ENCODE data around the gene NTMT1. TPM values are rescaled to one million over a fixed set of nuclear protein-coding genes. Genes with fewer than 3 reads are reported as not detected.
"Not testable (repeated sequence)": the region's sequence is repeated elsewhere in the genome, so short reads cannot be mapped to it uniquely, and the experiment has no call there.

Gene NTMT1
- total RNA-seq, 2 donors from 2014 or later = 27.0 to 27.8 TPM

DNA sequence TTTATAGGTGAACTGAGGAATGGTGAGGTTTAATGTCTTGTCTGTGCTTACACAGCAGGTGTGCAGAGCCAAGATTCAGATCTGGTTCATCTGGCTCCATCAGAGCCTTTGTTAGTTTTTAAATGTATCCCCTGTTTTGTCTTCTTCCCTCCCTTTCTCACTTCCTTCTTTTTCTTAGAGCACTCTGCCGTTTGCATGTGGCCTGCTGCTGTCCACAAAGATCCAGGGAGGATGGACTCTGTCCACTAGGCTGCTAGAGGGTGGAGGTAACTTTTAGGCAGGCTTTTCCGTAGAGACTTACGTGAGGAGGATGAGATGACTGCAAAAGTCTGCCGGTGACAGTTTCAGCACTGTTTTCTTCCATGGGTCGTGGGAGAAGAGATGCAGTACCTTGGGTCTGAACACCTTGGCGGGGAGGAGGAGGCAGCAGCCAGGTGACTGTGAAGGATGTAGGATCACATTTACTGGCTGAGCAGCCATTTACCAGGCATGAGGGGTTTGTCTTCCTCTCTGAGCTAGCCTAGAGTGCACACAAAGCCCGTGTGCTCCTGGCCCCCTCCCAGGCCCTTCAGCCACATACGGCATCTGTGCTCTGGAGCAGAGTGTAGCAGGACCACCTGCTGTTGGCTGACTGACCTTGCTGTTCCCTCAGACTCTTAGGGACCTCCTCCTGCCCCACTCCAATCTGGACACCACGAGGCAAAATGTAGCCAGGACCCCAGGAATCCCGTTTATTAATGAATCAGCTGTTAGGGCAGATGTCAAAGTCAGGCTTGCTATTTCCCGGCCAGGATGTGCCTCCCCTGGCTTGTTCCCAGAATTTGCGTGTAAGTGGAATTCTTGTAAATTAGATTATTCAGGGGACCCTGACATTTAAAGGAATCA, 1.8 kb downstream of the NTMT1 start:
- Mint-ChIP-seq H3K4me3 (peak overlapping the region; percentile 96), H3K36me3 (ENCODE audit: low read depth) (peaks cover 3% of the 10 kb centered on the region), H3K4me1 (peaks cover 47% of the 10 kb centered on the region), H3K27ac (peak overlapping the region; percentile 98), H3K27me3 (peaks cover 7% of the 10 kb centered on the region)
- DNase-seq (no peak), ATAC-seq (no peak)
- H3K9me3 ChIP-seq (ENCODE audit: control insufficient read depth, low read length, poor library complexity, severe bottlenecking) = no peaks in the 10 kb centered on the region

DNA sequence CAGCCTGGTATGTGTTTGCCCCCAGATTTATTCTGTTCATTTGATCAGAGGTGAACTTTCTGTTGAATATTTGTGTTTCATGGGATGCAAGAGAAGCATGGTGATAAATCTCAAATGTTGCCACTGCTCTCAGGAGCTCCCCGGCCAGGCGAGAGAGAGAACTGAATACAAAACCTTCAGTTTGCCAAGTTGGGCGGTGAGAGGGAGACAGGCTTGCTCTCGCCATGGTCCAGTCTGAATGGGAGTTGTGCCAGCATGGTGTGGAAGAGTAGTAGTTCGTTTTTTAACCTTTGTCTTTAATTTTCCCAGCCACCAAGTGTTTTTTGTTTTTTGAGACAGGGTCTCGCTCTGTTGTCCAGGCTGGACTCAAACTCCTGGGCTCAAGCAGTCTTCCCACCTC, 2.7 kb downstream of the NTMT1 start:
- peaks cover 3% of the 10 kb centered on the region for H3K36me3 Mint-ChIP-seq (ENCODE audit: low read depth)

DNA sequence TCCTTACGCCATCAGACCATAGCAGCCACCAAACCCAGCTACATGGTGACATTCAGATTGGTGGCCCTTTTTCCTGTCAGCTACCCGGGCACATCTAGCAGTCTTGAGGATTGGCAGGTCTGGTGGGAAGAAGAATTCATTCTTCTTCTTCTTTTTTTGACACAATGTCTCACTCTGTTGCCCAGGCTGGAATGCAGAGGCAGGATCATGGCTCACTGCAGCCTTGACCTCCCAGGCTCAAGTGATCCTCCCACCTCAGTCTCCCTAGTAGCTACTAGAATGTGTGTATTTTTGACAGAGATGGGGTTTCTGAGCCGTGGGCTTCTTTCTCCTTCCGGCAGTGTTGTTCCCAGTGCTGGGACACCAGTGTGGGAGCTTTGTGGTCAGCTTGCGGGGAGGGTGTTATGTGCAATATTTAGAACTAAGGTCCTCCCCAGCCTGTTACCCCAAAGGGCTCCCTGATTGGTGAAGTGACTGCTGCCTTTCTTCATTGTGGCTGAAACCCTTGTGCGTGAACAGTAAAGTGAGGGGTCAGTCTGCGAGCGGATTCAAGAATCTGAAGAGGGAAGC, 3.4 kb downstream of the NTMT1 start:
- H3K27me3 Mint-ChIP-seq = no peaks in the 10 kb centered on the region
- DNase-seq (no peak), ATAC-seq (no peak)
- no peak overlapping the region for H3K4me3 Mint-ChIP-seq
- H3K36me3 Mint-ChIP-seq (ENCODE audit: low read depth) = peaks cover 3% of the 10 kb centered on the region
- H3K9me3 ChIP-seq (ENCODE audit: control insufficient read depth, low read length, poor library complexity, severe bottlenecking) = no peaks in the 10 kb centered on the region
- peaks cover 42% of the 10 kb centered on the region for H3K4me1 Mint-ChIP-seq
- peak overlapping the region; percentile 86 for H3K27ac Mint-ChIP-seq

More for the DNA sequence above, 2.7 kb downstream of the NTMT1 start:
- no peak for ATAC-seq
- H3K27ac Mint-ChIP-seq = peak overlapping the region; percentile 6
- H3K4me3 Mint-ChIP-seq = peak overlapping the region; percentile 28
- H3K27me3 Mint-ChIP-seq = no peaks in the 10 kb centered on the region
- DNase-seq = no peak
- no peaks in the 10 kb centered on the region for H3K9me3 ChIP-seq (ENCODE audit: control insufficient read depth, low read length, poor library complexity, severe bottlenecking)
- peaks cover 47% of the 10 kb centered on the region for H3K4me1 Mint-ChIP-seq

DNA sequence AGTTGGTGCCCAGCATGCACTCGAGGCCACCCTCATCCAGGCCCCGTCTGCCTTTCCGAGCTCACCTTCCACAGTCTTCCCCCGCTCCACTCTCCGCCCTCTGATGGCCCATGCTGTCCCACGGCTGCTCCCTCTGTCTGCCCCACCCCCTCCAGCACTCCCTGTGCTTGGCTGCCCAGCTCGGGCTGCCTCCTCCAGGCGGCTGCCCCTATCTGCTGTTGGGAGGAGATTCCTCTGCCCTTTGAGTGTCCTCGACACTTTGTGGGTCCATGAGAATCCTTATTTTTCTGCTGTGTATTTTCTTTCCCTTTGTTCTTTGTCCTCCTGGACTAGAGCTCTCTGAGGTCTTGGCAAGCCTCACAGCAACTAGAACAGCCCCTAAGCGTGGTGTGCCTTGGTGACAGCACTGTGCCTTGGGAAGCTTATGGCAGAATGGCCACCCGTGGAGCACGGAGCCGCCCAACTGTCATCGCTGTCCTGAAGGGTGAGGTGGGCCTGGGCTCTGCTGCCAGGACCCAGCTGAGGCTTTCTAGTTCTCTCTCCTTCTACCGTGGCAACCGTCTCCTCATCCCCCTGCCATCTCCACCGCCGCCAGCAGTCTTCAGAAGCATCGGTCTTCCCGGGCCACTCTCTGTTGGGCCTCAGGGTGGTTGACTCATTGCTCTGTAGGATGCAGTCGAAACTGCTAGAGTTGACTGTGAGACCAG, 5.2 kb downstream of the NTMT1 start:
- Mint-ChIP-seq H3K27me3 (no peaks in the 10 kb centered on the region), H3K4me1 (peaks cover 36% of the 10 kb centered on the region), H3K4me3 (no peak overlapping the region), H3K36me3 (ENCODE audit: low read depth) (peaks cover 3% of the 10 kb centered on the region), H3K27ac (peak overlapping the region; percentile 86)
- DNase-seq (no peak), ATAC-seq (no peak)
- no peaks in the 10 kb centered on the region for H3K9me3 ChIP-seq (ENCODE audit: control insufficient read depth, low read length, poor library complexity, severe bottlenecking)

DNA sequence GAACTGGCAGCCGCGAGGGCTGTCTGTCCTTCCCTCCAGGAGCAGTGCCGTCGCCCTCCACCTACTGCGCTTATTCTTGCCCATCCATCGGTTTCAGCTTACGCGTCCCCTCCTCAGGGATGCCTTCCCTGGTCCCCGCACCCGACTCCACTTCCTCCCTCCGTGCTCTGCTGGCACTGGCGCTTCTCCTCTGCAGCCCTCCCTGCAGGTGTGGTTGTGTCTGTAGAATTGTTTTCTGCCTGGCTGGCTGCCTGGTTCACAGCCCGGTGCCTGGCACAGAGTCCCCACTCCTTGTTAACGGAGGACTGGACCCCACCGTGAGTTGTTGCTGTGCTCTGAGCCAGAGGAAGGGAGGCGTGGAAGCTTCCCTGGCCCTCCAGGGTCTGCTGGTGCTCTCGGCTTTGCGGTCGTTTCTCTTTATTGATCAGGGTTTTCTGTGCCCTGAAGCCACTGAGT, 5.7 kb downstream of the NTMT1 start:
- H3K9me3 ChIP-seq (ENCODE audit: control insufficient read depth, low read length, poor library complexity, severe bottlenecking) = no peaks in the 10 kb centered on the region
- Mint-ChIP-seq H3K27me3 (no peaks in the 10 kb centered on the region), H3K27ac (peak overlapping the region; percentile 86), H3K4me1 (peaks cover 34% of the 10 kb centered on the region), H3K4me3 (no peak overlapping the region), H3K36me3 (ENCODE audit: low read depth) (peaks cover 3% of the 10 kb centered on the region)
- DNase-seq = no peak
- no peak for ATAC-seq

DNA sequence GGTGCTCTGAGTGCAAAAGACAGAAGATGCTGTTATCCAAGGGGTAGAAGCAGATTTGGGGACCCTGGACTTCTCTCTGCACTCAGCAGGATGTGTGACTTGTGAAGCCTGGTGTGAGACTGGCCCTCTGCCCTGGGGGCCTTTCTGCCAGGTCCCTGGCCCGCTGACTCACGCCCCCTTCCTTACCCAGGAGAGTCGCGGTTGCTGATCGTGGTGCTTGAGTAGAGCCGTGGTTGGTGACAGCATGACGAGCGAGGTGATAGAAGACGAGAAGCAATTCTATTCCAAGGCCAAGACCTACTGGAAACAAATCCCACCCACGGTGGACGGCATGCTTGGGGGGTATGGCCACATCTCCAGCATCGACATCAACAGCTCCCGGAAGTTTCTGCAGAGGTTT, 6.5 kb downstream of the NTMT1 start:
- H3K36me3 Mint-ChIP-seq (ENCODE audit: low read depth) = peaks cover 3% of the 10 kb centered on the region
- H3K4me3 Mint-ChIP-seq = no peak overlapping the region
- DNase-seq (no peak), ATAC-seq (no peak)
- no peaks in the 10 kb centered on the region for H3K9me3 ChIP-seq (ENCODE audit: control insufficient read depth, low read length, poor library complexity, severe bottlenecking)
- peaks cover 28% of the 10 kb centered on the region for H3K4me1 Mint-ChIP-seq
- H3K27ac Mint-ChIP-seq = peak overlapping the region; percentile 16
- no peaks in the 10 kb centered on the region for H3K27me3 Mint-ChIP-seq

DNA sequence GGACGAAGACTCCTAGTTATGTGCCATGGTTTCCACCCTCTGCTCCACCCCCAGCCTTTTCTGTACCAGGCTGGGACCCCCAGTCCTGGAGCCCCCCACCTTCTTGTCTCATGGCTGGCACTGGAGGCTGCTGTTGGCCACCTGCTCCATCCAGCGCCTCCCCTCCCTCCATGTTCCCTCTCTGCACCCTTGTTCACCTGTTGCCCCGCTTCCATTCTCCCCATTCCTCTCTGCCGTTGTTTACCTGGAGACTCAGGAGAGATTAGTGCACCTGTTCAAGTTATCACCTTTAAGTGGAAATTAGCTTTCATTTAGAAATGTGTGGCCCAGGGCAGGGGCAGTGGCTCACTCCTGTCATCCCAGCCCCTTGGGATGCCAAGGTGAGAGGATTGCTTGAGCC, 7.2 kb downstream of the NTMT1 start:
- Mint-ChIP-seq H3K4me3 (no peak overlapping the region), H3K27ac (no peak overlapping the region), H3K4me1 (peaks cover 30% of the 10 kb centered on the region), H3K36me3 (ENCODE audit: low read depth) (peaks cover 2% of the 10 kb centered on the region), H3K27me3 (no peaks in the 10 kb centered on the region)
- ATAC-seq (no peak), DNase-seq (no peak)
- no peaks in the 10 kb centered on the region for H3K9me3 ChIP-seq (ENCODE audit: control insufficient read depth, low read length, poor library complexity, severe bottlenecking)

DNA sequence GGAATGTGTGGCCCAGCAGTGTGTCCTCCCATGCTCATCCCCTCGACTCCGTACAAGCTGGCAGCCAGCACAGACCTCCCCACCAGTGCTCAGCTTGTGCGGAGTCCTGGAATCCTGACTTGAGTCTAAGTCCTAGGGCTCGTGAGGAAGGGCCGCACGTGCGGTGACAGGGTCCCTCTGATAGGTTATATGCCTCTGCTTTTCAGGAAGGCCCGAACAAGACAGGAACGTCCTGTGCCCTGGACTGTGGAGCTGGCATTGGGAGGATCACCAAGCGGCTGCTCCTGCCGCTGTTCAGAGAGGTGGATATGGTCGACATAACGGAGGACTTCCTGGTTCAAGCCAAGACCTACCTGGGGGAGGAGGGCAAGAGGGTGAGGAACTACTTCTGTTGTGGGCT, 7.9 kb downstream of the NTMT1 start:
- H3K27ac Mint-ChIP-seq = no peak overlapping the region
- no peak for DNase-seq
- no peak for ATAC-seq
- H3K36me3 Mint-ChIP-seq (ENCODE audit: low read depth) = peaks cover 5% of the 10 kb centered on the region
- no peak overlapping the region for H3K4me3 Mint-ChIP-seq
- H3K9me3 ChIP-seq (ENCODE audit: control insufficient read depth, low read length, poor library complexity, severe bottlenecking) = no peaks in the 10 kb centered on the region
- H3K4me1 Mint-ChIP-seq = peaks cover 28% of the 10 kb centered on the region
- no peaks in the 10 kb centered on the region for H3K27me3 Mint-ChIP-seq

DNA sequence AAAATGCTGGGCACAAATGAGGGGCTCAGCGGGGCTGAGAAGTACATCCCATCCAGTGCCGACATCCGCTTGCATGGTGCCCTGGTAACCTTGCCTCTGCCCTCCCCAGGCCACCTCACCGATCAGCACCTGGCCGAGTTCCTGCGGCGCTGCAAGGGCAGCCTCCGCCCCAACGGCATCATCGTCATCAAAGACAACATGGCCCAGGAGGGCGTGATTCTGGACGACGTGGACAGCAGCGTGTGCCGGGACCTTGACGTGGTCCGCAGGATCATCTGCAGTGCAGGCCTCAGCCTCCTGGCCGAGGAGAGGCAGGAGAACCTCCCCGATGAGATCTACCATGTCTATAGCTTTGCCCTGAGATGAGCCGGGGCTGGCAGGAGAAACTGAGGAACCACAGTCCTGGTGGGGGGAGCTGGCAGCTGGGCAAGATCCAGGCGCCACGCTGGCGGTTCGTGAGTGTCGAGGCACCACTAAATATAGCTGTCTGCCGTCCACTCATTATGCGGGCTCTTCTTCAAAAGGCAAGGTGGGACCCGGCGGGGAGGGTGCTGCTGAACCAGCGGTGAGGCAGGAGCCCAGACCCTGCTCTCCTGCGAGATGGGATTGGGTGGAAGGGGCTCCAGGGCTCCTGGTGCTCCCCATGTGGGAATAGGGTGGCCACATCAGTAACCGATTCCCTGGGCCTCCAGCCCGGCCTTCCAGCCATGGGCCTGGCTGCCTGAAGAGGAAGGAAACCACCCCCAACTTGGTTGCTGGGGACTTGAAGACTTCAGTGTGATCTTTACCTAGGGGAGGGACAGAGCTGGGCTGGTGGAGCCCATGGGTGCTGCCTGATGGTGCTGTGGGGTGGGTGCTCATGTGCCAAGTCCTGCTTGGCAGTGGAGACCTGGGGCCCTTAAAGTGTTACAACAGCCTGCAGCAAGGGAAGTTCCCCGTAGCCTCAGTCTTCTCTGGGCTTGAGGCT, 9.4 kb downstream of the NTMT1 start:
- H3K4me1 Mint-ChIP-seq = peaks cover 24% of the 10 kb centered on the region

DNA sequence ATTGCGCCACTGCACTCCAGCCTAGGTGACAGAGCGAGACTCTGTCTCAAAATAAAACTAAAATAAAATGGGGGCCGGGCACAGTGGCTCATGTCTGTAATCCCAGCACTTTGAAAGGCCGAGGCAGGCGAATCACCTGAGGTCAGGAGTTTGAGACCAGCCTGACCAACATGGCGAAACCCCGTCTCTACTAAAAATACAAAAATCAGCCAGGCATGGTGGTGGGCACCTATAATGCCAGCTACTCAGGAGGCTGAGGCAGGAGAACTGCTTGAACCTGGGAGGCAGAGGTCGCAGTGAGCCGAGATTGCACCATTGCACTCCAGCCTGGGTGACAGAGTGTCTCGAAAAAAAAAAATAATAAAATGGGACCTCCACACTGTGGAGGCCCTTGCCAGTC, 10.4 kb downstream of the NTMT1 start:
- not testable (repeated sequence) for H3K9me3 ChIP-seq (ENCODE audit: control insufficient read depth, low read length, poor library complexity, severe bottlenecking); H3K36me3 Mint-ChIP-seq (ENCODE audit: low read depth); H3K27me3 Mint-ChIP-seq; ATAC-seq; DNase-seq; H3K4me3 Mint-ChIP-seq
- H3K27ac Mint-ChIP-seq = peak overlapping the region; percentile 77
- H3K4me1 Mint-ChIP-seq = peaks cover 20% of the 10 kb centered on the region

More for the DNA sequence above, 9.4 kb downstream of the NTMT1 start:
- DNase-seq (no peak), ATAC-seq (no peak)
- H3K36me3 Mint-ChIP-seq (ENCODE audit: low read depth) = peaks cover 5% of the 10 kb centered on the region
- no peaks in the 10 kb centered on the region for H3K9me3 ChIP-seq (ENCODE audit: control insufficient read depth, low read length, poor library complexity, severe bottlenecking)
- H3K27me3 Mint-ChIP-seq = no peaks in the 10 kb centered on the region
- peak overlapping the region; percentile 77 for H3K27ac Mint-ChIP-seq
- H3K4me3 Mint-ChIP-seq = no peak overlapping the region

DNA sequence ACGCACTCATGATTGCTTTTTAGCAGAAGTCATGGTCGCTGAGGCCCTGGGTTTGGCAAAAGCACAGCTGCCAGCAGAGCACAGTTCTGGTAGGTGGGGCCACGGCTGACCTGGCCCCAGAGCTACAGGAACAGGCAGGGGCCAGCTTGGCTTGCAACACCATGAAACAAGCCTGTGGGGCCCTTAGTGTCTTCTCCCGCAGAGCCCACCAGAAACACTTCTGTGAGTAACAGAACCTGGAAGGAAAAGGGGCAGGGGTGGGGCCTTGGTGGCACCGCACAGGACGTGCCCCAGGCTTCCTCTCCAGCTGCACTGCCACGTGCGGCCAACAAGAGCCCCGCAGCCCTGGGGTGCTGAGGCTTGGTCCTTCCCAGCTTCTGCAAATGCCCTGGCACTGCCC, 11.1 kb downstream of the NTMT1 start:
- Mint-ChIP-seq H3K27me3 (no peaks in the 10 kb centered on the region), H3K27ac (peak overlapping the region; percentile 59), H3K36me3 (ENCODE audit: low read depth) (peaks cover 5% of the 10 kb centered on the region), H3K4me1 (peaks cover 17% of the 10 kb centered on the region), H3K4me3 (no peak overlapping the region)
- ATAC-seq (no peak), DNase-seq (no peak)
- no peaks in the 10 kb centered on the region for H3K9me3 ChIP-seq (ENCODE audit: control insufficient read depth, low read length, poor library complexity, severe bottlenecking)

DNA sequence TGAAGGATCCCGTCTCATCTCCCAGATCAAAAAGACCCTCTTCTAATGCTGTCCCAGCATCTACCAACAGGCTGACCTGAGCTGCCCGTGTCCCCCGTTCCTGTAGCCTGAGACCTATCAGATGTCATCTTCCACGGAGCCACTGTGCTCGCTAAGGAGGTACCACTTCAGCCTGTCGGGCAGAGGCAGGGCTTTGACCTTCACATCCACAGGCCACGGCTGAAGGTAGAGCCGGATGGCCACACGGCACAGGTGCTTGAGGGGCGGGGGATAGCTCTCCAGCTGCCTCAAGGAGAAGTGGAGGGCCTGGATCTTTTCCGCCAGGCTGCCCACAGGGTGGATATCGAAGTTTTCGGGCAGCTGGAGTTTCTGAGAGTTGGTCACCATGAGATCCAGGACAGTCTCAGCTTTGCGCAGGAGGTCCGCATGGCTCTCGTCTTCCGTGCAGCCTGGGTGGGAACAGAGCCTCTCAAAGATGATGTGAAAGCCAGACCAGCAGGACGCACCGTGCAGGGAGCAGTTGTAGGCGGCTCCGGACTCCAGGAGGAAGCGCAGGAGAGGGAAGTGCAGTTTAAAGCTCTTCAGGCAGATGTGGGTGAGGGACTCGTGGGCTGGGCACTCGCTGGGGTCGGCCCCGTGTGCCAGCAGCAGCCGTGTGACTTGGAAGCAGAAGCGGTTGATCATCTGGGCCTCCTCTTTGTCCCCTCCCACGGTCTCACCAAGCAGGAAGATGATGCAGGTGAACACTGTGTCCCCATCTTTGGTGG, 11.9 kb downstream of the NTMT1 start:
- H3K4me3 Mint-ChIP-seq = peak overlapping the region; percentile 39
- no peaks in the 10 kb centered on the region for H3K27me3 Mint-ChIP-seq
- ATAC-seq (no peak), DNase-seq (no peak)
- peak overlapping the region; percentile 59 for H3K27ac Mint-ChIP-seq
- H3K4me1 Mint-ChIP-seq = peaks cover 20% of the 10 kb centered on the region
- peaks cover 5% of the 10 kb centered on the region for H3K36me3 Mint-ChIP-seq (ENCODE audit: low read depth)
- H3K9me3 ChIP-seq (ENCODE audit: control insufficient read depth, low read length, poor library complexity, severe bottlenecking) = no peaks in the 10 kb centered on the region
